NOMO-1 treated with dmso at 0.1 percent for 144 hours (cell line): Measurements from ENCODE around the gene FABP7.

Experiments
- DNase-seq: peaks from one replicate; lab custom pipeline; 2025; ENCODE audit not compliant: unreplicated experiment; lab: John Stamatoyannopoulos, UW

FABP7 gene

GRCh38 chr6:122755901-122756300, 23.6 kb upstream of the FABP7 start:
- no peak for DNase-seq

- DNase-seq: peak; percentile 34
Observed at GRCh38 chr6:122758927-122759334, 20.6 kb upstream of the FABP7 start.

GRCh38 chr6:122760330-122760729, 19.2 kb upstream of the FABP7 start:
- no peak for DNase-seq

GRCh38 chr6:122766256-122766655, 13.3 kb upstream of the FABP7 start:
- no peak for DNase-seq

GRCh38 chr6:122770835-122771601, 8.5 kb upstream of the FABP7 start:
- peak; percentile 88 for DNase-seq

GRCh38 chr6:122772724-122773415, 6.6 kb upstream of the FABP7 start:
- no peak for DNase-seq

GRCh38 chr6:122775975-122776374, 3.5 kb upstream of the FABP7 start:
- no peak for DNase-seq

GRCh38 chr6:122778302-122778701, 1.2 kb upstream of the FABP7 start:
- no peak for DNase-seq

GRCh38 chr6:122778985-122779661, 393 bp upstream of the FABP7 start:
- no peak for DNase-seq

GRCh38 chr6:122780114-122780513, 598 bp downstream of the FABP7 start:
- no peak for DNase-seq

GRCh38 chr6:122781716-122782115, 2.2 kb downstream of the FABP7 start:
- no peak for DNase-seq

- no peak for DNase-seq
Observed at GRCh38 chr6:122783401-122783800, 3.9 kb downstream of the FABP7 start.

- DNase-seq: no peak
Observed at GRCh38 chr6:122785891-122786290, 6.4 kb downstream of the FABP7 start.

- DNase-seq: no peak
Observed at GRCh38 chr6:122787721-122788120, 8.2 kb downstream of the FABP7 start.

GRCh38 chr6:122788208-122788607, 8.7 kb downstream of the FABP7 start:
- DNase-seq: no peak

- DNase-seq: no peak
Observed at GRCh38 chr6:122788663-122789181, 9.2 kb downstream of the FABP7 start.

GRCh38 chr6:122789182-122790027, 9.9 kb downstream of the FABP7 start, which contains the start of gene SMPDL3A:
TSS of gene SMPDL3A (plus strand) at chr6:122789258. CDS start at chr6:122789347, 89 bp downstream.
- peak; percentile 69 for DNase-seq

GRCh38 chr6:122790028-122790422, 10.5 kb downstream of the FABP7 start:
- DNase-seq: no peak

- peak; percentile 64 for DNase-seq
Observed at GRCh38 chr6:122790423-122791309, 11.2 kb downstream of the FABP7 start.

- no peak for DNase-seq
Observed at GRCh38 chr6:122791310-122791679, 11.8 kb downstream of the FABP7 start.
